Activated effector memory CD4-positive, alpha-beta T cell treated with anti-CD3 and anti-CD28 coated beads, Interleukin-2, amount 50 U/mL, for 16 hours (primary cell): ENCODE results near the gene EDC3.
"Not testable (repeated sequence)": the region's sequence is repeated elsewhere in the genome, so short reads cannot be mapped to it uniquely, and the experiment has no call there.

ENCODE experiments used
- DNase-seq: peaks from one replicate; pipeline ENCODE4 v3.0.0-alpha.2; 2020

Gene EDC3

DNA sequence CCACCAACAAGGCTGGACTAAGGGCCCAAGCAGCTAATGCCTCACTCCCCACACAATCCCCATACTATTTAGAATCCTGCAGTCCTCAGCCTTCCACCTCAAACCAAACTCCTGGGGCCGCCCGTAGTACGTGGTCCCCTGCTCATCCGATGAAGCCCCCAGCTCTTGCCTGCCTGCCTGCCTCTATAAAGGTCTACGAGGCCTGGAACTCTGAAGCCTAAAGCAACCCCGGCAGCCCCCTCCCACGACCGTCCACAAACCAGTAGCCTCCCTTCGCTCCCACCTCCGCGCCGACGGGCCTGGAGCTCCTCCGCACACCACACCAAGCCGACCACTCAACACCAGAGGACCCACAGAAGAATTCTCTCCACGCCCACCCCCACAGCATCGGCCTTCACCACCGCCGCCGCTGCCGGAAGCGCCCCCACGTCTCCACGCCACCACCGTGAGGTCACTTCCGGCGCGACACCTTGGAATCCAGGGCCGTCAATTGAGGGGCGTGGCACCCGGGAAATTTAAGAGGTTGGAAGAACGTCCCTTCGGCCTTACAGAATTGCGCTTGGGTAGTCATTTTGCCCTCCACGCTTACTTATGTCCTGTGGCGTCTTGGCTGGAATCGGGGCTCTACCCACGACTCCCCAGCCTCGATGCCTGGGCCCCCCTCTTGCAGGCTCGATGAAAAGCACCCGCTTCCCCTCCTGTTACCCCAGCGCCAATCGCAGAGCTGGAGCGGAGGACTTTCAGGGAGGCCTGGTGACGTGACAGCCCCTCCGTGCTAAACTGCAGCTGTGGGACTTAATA lies at the start of gene EDC3:
EDC3 (minus strand) TSS at position 428 of the 801 bp plus-strand sequence. CDS start 20,900 bp downstream, outside the sequence.
- peak; percentile 95 for DNase-seq

DNA sequence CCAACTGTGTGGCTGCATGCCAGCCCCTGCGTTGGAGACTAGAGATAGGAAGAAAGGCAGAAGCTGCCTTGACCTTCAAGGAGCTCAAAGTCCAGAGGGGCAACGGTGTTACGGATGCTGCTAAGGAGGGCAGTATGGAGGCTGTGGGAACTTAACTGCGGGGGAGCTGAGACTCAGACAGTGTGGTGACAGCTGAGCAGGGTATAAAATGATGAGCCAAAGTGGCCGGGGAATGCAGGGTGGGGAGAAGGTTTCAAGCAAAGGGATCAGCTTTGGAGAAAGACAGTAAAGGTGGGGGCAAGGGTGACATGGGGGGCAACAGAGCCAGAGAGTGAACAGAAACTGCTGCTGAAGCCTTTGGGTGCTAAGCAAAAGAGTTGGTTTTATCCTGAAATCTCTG lies 46.6 kb upstream of the EDC3 start:
- no peak for DNase-seq

- DNase-seq = peak; percentile 42
Measured at GRCh38 chr15:74738239-74738638, 42.4 kb upstream of the EDC3 start.

DNA sequence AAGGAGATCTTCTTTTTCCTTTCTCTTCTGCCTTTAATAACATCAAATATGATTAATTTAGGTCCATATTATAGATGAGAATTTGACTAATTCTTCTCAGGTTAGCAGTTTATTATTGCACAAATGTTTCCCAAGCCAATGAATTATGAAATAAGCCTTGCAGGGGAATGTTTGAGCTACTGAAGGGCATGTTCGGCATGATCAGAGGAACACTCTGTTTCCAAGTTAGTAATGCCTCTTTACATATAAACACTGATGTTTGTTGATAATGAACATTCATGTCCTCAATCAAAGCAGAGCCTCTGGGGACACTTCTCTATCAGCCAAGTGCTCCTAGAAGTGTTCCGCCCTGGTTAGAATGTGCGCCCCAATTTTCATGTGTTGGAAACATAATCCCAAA lies 39.5 kb upstream of the EDC3 start:
- DNase-seq = no peak

GRCh38 chr15:74733269-74733668 lies 37.4 kb upstream of the EDC3 start:
- peak; percentile 6 for DNase-seq

- peak; percentile 33 for DNase-seq
Measured at GRCh38 chr15:74732846-74733245, 37.0 kb upstream of the EDC3 start.

DNA sequence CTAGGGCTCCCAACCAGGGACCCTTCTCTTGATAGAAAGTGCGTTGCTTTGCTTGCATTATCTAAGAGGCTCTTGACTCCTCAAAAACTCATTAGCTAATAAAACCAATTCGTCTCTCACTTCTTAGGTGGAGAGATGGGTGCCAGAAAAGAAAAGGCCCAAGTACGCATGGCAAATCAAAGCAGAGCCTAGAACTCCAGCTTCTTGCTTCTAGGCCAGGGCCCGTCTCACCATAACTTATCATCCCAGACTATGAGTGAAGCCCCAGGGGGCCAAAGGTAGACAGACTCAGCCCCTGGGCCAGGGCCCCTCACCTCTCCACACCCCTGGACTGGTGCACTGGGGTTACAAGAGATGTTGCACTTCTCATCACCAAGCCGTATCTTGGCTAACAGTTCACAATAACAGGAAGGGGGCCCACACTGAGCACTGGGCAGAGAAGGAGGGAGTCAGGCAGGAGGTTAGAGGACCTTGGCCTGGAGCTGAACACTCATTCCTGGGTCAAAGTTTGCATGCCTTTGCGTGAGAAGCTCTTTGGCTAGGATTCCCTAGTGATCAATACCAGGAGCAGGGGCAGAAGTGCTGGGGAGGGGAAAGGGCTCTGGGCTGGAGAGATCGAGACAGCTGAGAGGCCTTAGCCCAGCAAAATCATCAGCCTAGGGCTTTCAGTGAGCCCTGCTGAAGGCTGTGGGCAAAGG lies 34.9 kb upstream of the EDC3 start:
- peak; percentile 50 for DNase-seq

DNA sequence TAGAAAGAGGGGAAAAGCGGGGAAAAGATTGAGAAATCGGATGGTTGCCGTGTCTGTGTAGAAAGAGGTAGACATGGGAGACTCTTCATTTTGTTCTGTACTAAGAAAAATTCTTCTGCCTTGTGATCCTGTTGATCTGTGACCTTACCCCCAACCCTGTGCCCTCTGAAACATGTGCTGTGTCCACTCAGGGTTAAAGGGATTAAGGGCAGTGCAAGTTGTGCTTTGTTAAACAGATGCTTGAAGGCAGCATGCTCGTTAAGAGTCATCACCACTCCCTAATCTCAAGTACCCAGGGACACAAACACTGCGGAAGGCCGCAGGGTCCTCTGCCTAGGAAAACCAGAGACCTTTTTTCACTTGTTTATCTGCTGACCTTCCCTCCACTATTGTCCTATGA lies 33.5 kb upstream of the EDC3 start:
- not testable (repeated sequence) for DNase-seq

- DNase-seq = not testable (repeated sequence)
Measured at GRCh38 chr15:74728699-74729098, 32.9 kb upstream of the EDC3 start.

GRCh38 chr15:74727727-74728126 lies 31.9 kb upstream of the EDC3 start:
- DNase-seq = no peak

DNA sequence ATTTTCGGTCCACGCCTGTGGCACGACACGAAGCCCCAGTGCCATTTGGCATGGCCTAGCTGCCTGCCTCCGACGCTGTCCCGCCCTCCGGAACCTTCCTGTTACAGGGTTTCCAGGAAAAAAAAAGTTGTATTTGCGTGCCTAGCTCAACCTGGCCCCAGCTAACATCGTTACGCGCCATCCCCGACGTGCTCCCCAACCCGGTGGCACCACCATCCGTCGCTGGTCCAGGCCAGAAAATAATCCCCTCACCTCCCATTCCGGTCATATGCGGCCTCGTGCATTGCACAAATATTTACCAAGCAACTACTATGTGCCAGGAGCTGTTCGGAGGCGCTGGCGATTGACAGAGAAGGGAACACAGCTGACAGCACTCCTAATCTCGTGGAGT lies 30.9 kb upstream of the EDC3 start:
- DNase-seq = no peak

GRCh38 chr15:74725845-74726773 lies 30.3 kb upstream of the EDC3 start:
- peak; percentile 86 for DNase-seq

DNA sequence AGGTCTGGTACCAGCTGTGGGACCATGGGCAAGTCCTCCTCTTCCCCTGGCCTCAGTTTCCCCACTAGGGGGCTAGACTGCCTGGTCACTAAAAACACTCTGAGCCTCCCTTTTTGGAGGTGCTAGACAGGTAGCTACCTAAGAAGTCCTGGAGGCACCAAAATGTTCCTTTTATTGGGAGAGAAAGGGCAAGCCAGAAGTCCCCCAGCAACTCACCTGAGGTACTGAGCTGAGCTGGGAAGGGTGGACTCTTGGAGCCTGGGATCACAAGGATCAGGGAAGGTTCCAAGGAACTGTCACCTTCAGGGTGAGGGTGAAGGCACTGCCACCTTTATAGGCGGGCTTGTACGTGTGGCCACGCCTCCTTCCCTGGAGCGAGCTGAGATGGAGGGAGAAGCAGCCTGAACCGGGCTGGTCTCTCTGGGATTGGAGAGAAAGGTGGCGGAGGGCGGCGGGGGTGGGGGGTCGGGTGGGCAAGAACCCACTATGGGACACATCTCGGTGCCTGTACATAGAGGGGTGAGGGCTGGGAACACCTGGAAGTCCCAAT lies 29.5 kb upstream of the EDC3 start, which contains the start of gene CYP1A1:
CYP1A1 (minus strand) TSS at position 304 of the 550 bp plus-strand sequence. CDS start 2,431 bp downstream, outside the sequence.
- DNase-seq = peak; percentile 78

GRCh38 chr15:74724570-74725224 lies 28.9 kb upstream of the EDC3 start:
- no peak for DNase-seq

- no peak for DNase-seq
Measured at GRCh38 chr15:74723754-74724334, 28.0 kb upstream of the EDC3 start.

DNA sequence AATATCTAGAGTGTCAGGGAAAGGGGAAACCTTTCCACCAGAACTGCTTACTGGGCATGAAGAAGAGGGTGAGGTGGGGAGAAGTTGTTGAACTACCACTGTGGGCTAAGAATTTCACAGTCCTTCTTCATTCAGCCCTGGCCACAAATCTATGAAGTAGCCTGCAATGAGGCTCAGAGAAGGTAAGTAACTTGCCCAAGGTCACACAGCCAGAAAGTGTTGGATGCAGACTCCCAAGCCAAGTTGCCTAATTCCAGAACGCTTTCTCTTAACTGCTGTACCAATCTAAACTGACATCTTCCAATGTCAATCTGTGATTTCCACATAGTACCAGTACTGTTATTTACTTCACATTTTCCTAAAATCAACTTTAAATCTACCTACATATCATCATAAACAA lies 27.4 kb upstream of the EDC3 start:
- DNase-seq = no peak

- no peak for DNase-seq
Measured at GRCh38 chr15:74722591-74722990, 26.8 kb upstream of the EDC3 start.

DNA sequence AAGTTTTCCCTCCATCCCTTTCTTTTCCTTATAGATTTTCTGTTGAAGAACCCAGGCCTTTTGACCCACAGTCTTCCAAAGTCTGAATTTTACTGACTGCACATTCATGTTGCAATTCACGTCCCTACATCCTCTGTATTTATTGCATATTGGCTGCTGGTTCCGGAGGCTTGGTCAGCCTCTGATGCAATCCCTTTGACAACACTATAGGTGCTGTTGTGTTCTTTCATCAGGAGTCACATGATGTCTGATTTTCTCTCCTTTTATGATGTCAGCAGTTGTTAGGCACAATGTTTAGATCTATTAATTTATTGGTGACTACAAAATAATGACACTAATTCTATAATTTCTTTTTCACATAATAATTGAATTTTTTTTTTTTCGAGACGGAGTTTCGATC lies 20.8 kb upstream of the EDC3 start:
- DNase-seq = no peak

DNA sequence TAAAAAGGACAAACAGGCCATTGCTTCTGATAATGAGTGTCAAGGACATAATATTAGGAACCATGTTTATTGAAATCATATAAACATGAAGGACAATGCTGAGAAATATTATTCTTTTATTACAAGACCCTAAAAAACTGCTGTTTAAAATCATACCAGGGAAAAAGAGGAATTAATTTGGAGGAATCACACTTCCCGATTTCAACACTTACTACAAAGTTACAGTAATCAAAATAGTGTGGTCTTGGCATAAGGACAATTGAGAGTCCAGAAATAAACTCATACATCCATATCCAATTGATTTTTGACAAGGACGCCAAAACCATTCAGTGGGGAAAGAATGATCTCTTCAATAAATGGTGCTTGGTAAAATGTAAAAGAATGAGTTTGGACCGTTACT lies 16.5 kb upstream of the EDC3 start:
- DNase-seq = no peak

- no peak for DNase-seq
Measured at GRCh38 chr15:74710319-74711094, 14.7 kb upstream of the EDC3 start.

GRCh38 chr15:74709892-74710291 lies 14.1 kb upstream of the EDC3 start:
- no peak for DNase-seq
